Neural cell (in vitro differentiated cells): ENCODE results near the gene IL1RAP. TPM values are rescaled to one million over a fixed set of nuclear protein-coding genes. Genes with fewer than 3 reads are reported as not detected.

Source experiments
- H2AFZ ChIP-seq: fragments of 200-600, 300-800 bp; sonication (generic), shearing (Covaris generic); 2 replicates; pipeline ENCODE4 v1.6.0; 2014; ENCODE audit warnings: low read depth, mild to moderate bottlenecking, antibody characterized with exemption, low read length, moderate library complexity
- H3F3A ChIP-seq: fragments of 200-600 bp; shearing (Covaris generic); 2 replicates; pipeline ENCODE4 v1.6.1; 2016; ENCODE audit warnings: mild to moderate bottlenecking, moderate library complexity, mixed read lengths, antibody characterized with exemption, low read length; ENCODE audit not compliant: insufficient read depth, poor library complexity, severe bottlenecking
- H3K27ac ChIP-seq: fragments of 200-600, 300-800 bp; sonication (generic), shearing (Covaris generic); 2 replicates; pipeline ENCODE4 v1.5.1; 2014; ENCODE audit warnings: mild to moderate bottlenecking, low read length, moderate library complexity
- H3K27me3 ChIP-seq: fragments of 300-800, 200-600 bp; sonication (generic), shearing (Covaris generic); 2 replicates; pipeline ENCODE4 v1.6.0; 2014; ENCODE audit warnings: mild to moderate bottlenecking, low read depth, low read length, moderate library complexity; ENCODE audit not compliant: insufficient read depth
- H3K36me3 ChIP-seq: fragments of 300-800, 200-600 bp; sonication (generic), shearing (Covaris generic); 2 replicates; pipeline ENCODE4 v1.5.1; 2014; ENCODE audit warnings: mild to moderate bottlenecking, antibody characterized with exemption, low read length, moderate library complexity; ENCODE audit not compliant: insufficient read depth
- H3K4me2 ChIP-seq: fragments of 300-800, 200-600 bp; sonication (generic), shearing (Covaris generic); 2 replicates; pipeline ENCODE4 v1.6.0; 2014; ENCODE audit warnings: mild to moderate bottlenecking, low read length
- H3K4me3 ChIP-seq: fragments of 300-800, 200-600 bp; sonication (generic), shearing (Covaris generic); 2 replicates; pipeline ENCODE4 v1.5.1; 2014; ENCODE audit warnings: mild to moderate bottlenecking, low read length, moderate library complexity
- H3K79me2 ChIP-seq: fragments of 200-600 bp; shearing (Covaris generic); replicated peaks from 2 replicates; pipeline ENCODE4 v1.6.0; 2014; ENCODE audit warnings: mild to moderate bottlenecking, low read length, moderate library complexity; ENCODE audit not compliant: insufficient read depth
- H3K9ac ChIP-seq: fragments of 300-800, 200-600 bp; sonication (generic), shearing (Covaris generic); 2 replicates; pipeline ENCODE4 v1.6.1; 2016; ENCODE audit warnings: mild to moderate bottlenecking, low read length, mixed read lengths
- H3K9me2 ChIP-seq: fragments of 200-600 bp; shearing (Covaris generic); 2 replicates; pipeline ENCODE4 v1.6.1; 2016; ENCODE audit warnings: mild to moderate bottlenecking, low read length, mixed read lengths; ENCODE audit not compliant: insufficient read depth
- H3K9me3 ChIP-seq: fragments of 200-600, 300-800 bp; sonication (generic), shearing (Covaris generic); 2 replicates; pipeline ENCODE4 v1.6.1; 2016; ENCODE audit warnings: mild to moderate bottlenecking, mixed run types, low read length, moderate library complexity, mixed read lengths
- H4K20me1 ChIP-seq: fragments of 200-600 bp; shearing (Covaris generic); 2 replicates; pipeline ENCODE4 v1.6.1; 2016; ENCODE audit warnings: mild to moderate bottlenecking, mixed run types; ENCODE audit not compliant: insufficient read depth
- EP300 ChIP-seq: fragments of 450-650 bp; conservative IDR thresholded peaks from 2 replicates; pipeline ENCODE4 v1.6.1; 2014; ENCODE audit warnings: antibody characterized with exemption, mild to moderate bottlenecking, moderate library complexity; ENCODE audit not compliant: poor library complexity, severe bottlenecking
- EZH2 ChIP-seq: fragments of 200-600, 300-800 bp; shearing (Covaris generic), sonication (generic); IDR thresholded peaks from 2 replicates; pipeline ENCODE4 v1.6.1; 2014; ENCODE audit warnings: antibody characterized with exemption, low read length, borderline replicate concordance, mild to moderate bottlenecking; ENCODE audit not compliant: insufficient read depth, poor library complexity, severe bottlenecking
- MXI1 ChIP-seq: fragments of 450-650 bp; conservative IDR thresholded peaks from 2 replicates; pipeline ENCODE4 v1.6.1; 2014; ENCODE audit warnings: antibody characterized with exemption, mild to moderate bottlenecking; ENCODE audit not compliant: poor library complexity, severe bottlenecking
- POLR2AphosphoS5 ChIP-seq: IDR thresholded peaks from 2 replicates; pipeline ENCODE4 v1.6.1; 2012
- RAD21 ChIP-seq: fragments of 450-650 bp; conservative IDR thresholded peaks from 2 replicates; pipeline ENCODE4 v1.6.1; 2014; ENCODE audit warnings: antibody characterized with exemption, mild to moderate bottlenecking, moderate library complexity
- SMC3 ChIP-seq: fragments of 450-650 bp; conservative IDR thresholded peaks from 2 replicates; pipeline ENCODE4 v1.6.1; 2014; ENCODE audit warnings: antibody characterized with exemption, mild to moderate bottlenecking, moderate library complexity; ENCODE audit not compliant: poor library complexity
- TAF1 ChIP-seq: IDR thresholded peaks from 2 replicates; pipeline ENCODE4 v1.6.1; 2012; ENCODE audit warnings: low read depth
- polyA plus RNA-seq: library from polyadenylated mRNA; depleted of rRNA; stranded (reverse); fragments of >200 nt; gene quantifications from 2 replicates; pipeline ENCODE4 v1.2.3, GENCODE V29; 2014
- TF ChIP-seq, protein P1 (sequence below): IDR thresholded peaks from 2 replicates; pipeline ENCODE4 v1.6.1; 2012; ENCODE audit warnings: borderline replicate concordance
- TF ChIP-seq, protein P2 (sequence below): fragments of 450-650 bp; IDR thresholded peaks from 2 replicates; pipeline ENCODE4 v1.5.1; 2014; ENCODE audit warnings: antibody characterized with exemption, mild to moderate bottlenecking, moderate library complexity; ENCODE audit not compliant: poor library complexity, severe bottlenecking

The IL1RAP gene
- polyA plus RNA-seq, 1 donor from 2014 or later, result 24.6 TPM

DNA sequence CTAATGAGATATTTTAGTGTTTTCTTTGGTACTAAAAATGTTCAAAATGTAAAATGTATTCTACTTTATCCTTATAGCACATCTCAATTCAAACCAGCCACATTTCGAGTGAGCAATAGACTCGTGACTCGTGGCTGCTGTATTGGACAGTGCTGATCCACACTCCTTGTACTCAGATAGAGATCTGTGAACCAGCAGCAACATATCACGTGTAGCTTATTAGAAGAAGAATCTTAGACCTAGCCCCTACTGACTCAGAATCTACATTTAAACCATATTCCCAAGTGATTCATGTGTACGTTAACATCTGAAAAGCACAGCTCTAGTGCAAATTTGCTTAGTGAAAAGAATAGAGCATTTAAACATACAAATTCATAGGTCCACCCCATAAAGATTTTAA lies 130.9 kb downstream of the IL1RAP start:
- TF ChIP-seq, protein P1, sequence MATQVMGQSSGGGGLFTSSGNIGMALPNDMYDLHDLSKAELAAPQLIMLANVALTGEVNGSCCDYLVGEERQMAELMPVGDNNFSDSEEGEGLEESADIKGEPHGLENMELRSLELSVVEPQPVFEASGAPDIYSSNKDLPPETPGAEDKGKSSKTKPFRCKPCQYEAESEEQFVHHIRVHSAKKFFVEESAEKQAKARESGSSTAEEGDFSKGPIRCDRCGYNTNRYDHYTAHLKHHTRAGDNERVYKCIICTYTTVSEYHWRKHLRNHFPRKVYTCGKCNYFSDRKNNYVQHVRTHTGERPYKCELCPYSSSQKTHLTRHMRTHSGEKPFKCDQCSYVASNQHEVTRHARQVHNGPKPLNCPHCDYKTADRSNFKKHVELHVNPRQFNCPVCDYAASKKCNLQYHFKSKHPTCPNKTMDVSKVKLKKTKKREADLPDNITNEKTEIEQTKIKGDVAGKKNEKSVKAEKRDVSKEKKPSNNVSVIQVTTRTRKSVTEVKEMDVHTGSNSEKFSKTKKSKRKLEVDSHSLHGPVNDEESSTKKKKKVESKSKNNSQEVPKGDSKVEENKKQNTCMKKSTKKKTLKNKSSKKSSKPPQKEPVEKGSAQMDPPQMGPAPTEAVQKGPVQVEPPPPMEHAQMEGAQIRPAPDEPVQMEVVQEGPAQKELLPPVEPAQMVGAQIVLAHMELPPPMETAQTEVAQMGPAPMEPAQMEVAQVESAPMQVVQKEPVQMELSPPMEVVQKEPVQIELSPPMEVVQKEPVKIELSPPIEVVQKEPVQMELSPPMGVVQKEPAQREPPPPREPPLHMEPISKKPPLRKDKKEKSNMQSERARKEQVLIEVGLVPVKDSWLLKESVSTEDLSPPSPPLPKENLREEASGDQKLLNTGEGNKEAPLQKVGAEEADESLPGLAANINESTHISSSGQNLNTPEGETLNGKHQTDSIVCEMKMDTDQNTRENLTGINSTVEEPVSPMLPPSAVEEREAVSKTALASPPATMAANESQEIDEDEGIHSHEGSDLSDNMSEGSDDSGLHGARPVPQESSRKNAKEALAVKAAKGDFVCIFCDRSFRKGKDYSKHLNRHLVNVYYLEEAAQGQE, result no peak
- TF ChIP-seq EP300 (no peak), EZH2 (no peak), POLR2AphosphoS5 (no peak), RAD21 (no peak), SMC3 (no peak), MXI1 (no peak), TAF1 (no peak)
- TF ChIP-seq, protein P2, sequence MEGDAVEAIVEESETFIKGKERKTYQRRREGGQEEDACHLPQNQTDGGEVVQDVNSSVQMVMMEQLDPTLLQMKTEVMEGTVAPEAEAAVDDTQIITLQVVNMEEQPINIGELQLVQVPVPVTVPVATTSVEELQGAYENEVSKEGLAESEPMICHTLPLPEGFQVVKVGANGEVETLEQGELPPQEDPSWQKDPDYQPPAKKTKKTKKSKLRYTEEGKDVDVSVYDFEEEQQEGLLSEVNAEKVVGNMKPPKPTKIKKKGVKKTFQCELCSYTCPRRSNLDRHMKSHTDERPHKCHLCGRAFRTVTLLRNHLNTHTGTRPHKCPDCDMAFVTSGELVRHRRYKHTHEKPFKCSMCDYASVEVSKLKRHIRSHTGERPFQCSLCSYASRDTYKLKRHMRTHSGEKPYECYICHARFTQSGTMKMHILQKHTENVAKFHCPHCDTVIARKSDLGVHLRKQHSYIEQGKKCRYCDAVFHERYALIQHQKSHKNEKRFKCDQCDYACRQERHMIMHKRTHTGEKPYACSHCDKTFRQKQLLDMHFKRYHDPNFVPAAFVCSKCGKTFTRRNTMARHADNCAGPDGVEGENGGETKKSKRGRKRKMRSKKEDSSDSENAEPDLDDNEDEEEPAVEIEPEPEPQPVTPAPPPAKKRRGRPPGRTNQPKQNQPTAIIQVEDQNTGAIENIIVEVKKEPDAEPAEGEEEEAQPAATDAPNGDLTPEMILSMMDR, result no peak
- no peak overlapping the region for H3K4me3 ChIP-seq
- H2AFZ ChIP-seq, result no peak overlapping the region
- H3K27ac ChIP-seq, result no peak overlapping the region
- no peaks in the 10 kb centered on the region for H3K9me2 ChIP-seq
- no peaks in the 10 kb centered on the region for H3K9me3 ChIP-seq
- H4K20me1 ChIP-seq, result no peaks in the 10 kb centered on the region
- H3K4me2 ChIP-seq, result no peak overlapping the region
- H3K9ac ChIP-seq, result no peak overlapping the region
- no peaks in the 10 kb centered on the region for H3F3A ChIP-seq
- no peaks in the 10 kb centered on the region for H3K79me2 ChIP-seq
- H3K36me3 ChIP-seq, result no peaks in the 10 kb centered on the region
- H3K27me3 ChIP-seq, result no peaks in the 10 kb centered on the region

DNA sequence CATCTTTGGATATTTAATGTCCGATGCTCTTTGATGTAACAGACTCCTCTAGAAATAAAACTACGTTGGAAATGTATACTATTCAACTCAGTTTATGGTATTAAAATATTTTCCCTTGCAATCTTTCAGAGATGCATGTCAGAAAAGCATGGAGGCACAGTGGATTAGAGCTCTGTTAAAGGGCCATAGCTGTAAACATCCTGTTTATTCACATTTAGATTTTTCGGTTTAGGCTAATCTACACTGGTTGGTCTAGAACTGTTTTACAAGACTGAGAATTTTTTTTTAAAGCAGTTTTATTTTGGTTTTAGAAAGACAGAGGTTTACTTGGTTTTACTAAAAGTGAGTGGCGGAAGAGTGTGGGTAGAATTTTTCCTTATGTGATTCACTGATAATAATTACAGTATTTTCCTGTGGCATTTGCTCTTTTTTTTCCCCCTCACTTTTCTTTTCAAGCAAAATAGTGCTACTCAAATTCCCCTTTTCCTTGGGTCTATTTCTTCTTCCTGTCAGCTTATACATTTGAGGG lies 132.1 kb downstream of the IL1RAP start:
- H3K27ac ChIP-seq, result no peak overlapping the region
- H3K9me3 ChIP-seq, result no peaks in the 10 kb centered on the region
- no peaks in the 10 kb centered on the region for H3K79me2 ChIP-seq
- H3K9ac ChIP-seq, result no peak overlapping the region
- H3K9me2 ChIP-seq, result no peaks in the 10 kb centered on the region
- H3K27me3 ChIP-seq, result no peaks in the 10 kb centered on the region
- H3K4me3 ChIP-seq, result no peak overlapping the region
- no peaks in the 10 kb centered on the region for H4K20me1 ChIP-seq
- no peak overlapping the region for H3K4me2 ChIP-seq
- H3K36me3 ChIP-seq, result no peaks in the 10 kb centered on the region
- no peaks in the 10 kb centered on the region for H3F3A ChIP-seq
- no peak for TF ChIP-seq RAD21
- no peak for TF ChIP-seq SMC3
- TF ChIP-seq, protein P1, result no peak
- no peak for TF ChIP-seq EZH2
- TF ChIP-seq POLR2AphosphoS5, result no peak
- TF ChIP-seq, protein P2, result no peak
- no peak for TF ChIP-seq TAF1
- TF ChIP-seq MXI1, result no peak
- TF ChIP-seq EP300, result no peak
- H2AFZ ChIP-seq, result no peak overlapping the region
